ENCODE data around the gene ARID3A. TPM values are rescaled to one million over a fixed set of nuclear protein-coding genes. Genes with fewer than 3 reads are reported as not detected.
A peak's percentile ranks its signal among the peaks of the same experiment; 100 is the strongest.

The ARID3A gene
- total RNA-seq, 1 experiment from 2014 or later = 28.9 TPM

DNA sequence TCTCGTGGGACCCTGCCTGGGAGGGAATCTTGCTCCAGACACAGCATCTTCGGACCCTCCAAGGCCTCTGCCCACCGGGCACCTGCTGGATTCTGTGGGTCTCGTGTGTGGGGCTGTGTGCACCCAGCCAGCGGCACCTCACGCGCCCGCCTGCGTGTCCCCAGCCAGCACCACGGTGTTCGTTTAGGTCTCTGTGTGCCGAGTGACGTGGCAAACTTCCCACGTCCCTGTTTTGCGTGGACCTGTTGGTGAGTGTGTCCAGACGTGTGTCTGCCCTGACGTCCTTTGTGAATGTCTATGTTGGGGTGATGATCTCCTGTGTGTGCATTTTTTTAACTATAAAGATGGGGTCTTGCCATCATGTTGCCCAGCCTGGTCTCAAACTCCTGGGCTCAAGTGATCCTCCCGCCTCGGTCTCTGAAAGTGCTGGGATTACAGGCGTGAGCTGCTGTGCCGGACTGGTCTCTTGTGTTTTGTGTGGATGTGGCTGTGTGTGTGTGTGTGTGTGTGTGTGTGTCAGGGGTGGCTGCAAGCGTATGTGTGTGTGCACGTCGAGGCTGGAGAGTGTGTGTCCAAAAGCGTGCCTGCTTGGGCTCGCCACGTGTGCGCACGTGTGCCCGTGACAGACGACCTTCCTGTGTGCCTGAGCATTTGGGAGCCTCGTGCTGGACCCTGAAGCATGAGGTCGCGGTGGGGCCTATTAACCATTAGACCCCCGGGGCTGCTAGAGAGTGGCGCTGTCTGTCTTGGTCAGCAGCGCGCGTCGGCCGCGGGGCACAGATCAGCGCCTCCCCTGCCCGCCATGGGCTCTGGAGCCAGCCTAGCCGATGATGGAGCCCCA is 15.7 kb downstream of the ARID3A start:
- intact Hi-C loops (cut with micrococcal nuclease; ENCODE audit: unreplicated experiment) = no loop called here
- CTCF ChIA-PET = no interaction called here
- in situ Hi-C loops (cut with HindIII; ENCODE audit: low pct_unique_long_range_greater_than_20kb, low sequenced_read_pairs) = no loop called here

DNA sequence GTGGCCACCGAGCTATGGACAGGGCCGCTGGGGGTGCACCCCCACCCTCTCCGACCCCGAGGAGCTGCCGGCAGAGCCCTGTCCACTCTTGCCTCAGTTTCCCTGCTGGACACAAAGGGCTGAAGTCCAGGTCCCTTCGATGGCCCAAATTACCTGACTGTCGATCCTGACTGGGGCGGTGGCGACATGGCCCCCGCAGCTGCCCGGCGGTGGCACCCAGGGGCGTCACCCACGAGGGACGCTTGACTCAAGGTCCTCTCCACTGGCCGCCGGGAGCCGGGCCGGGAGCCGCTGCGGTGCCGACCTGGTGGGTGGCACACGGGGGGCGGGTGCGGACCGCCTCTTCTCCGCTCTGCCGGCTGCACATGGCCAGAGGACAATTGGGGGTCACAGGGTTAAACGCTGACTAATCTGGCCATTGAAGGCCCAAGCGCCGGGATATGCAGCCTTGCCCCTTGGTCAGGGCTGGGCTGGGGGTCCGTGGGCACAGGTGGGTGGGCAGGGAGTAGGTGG is 16.4 kb downstream of the ARID3A start:
- Histone ChIP-seq H3K9me3 (ENCODE audit: control insufficient read depth, insufficient read depth, low read depth, low read length) (no peaks in the 10 kb centered on the region), H3K36me3 (ENCODE audit: control insufficient read depth, insufficient read depth, low read length) (no peaks in the 10 kb centered on the region), H3K27me3 (ENCODE audit: control insufficient read depth, insufficient read depth, low read length) (no peaks in the 10 kb centered on the region), H3K4me3 (ENCODE audit: low read depth in 2 of 2, low read length in 2 of 2) (no peak overlapping the region), H3K4me1 (ENCODE audit: control insufficient read depth, insufficient read depth, low read length) (peaks cover 5% of the 10 kb centered on the region), H3K27ac (ENCODE audit: low read length) (no peak overlapping the region)
- BruUV-seq (replicated peaks) = no TSS peak
- no peak for ATAC-seq
- ChIA-PET CTCF (no interaction called here), POLR2A (no interaction called here)
- in situ Hi-C loops (cut with HindIII; ENCODE audit: low pct_unique_long_range_greater_than_20kb, low sequenced_read_pairs) (no loop called here), intact Hi-C loops (cut with micrococcal nuclease; ENCODE audit: unreplicated experiment) (no loop called here)
- no peak for DNase-seq (ENCODE audit: low read depth, low spot score)
- TF ChIP-seq POLR2AphosphoS5 (IDR thresholded peaks at IDR 0.05; ENCODE audit: low read depth, low read length) (no peak), SIN3A (IDR thresholded peaks at IDR 0.05; ENCODE audit: borderline replicate concordance, insufficient read depth, low read depth, low read length) (no peak), TCF7L2 (IDR thresholded peaks at IDR 0.05; ENCODE audit: low read depth, low read length) (no peak)
- TF ChIP-seq, protein P1, sequence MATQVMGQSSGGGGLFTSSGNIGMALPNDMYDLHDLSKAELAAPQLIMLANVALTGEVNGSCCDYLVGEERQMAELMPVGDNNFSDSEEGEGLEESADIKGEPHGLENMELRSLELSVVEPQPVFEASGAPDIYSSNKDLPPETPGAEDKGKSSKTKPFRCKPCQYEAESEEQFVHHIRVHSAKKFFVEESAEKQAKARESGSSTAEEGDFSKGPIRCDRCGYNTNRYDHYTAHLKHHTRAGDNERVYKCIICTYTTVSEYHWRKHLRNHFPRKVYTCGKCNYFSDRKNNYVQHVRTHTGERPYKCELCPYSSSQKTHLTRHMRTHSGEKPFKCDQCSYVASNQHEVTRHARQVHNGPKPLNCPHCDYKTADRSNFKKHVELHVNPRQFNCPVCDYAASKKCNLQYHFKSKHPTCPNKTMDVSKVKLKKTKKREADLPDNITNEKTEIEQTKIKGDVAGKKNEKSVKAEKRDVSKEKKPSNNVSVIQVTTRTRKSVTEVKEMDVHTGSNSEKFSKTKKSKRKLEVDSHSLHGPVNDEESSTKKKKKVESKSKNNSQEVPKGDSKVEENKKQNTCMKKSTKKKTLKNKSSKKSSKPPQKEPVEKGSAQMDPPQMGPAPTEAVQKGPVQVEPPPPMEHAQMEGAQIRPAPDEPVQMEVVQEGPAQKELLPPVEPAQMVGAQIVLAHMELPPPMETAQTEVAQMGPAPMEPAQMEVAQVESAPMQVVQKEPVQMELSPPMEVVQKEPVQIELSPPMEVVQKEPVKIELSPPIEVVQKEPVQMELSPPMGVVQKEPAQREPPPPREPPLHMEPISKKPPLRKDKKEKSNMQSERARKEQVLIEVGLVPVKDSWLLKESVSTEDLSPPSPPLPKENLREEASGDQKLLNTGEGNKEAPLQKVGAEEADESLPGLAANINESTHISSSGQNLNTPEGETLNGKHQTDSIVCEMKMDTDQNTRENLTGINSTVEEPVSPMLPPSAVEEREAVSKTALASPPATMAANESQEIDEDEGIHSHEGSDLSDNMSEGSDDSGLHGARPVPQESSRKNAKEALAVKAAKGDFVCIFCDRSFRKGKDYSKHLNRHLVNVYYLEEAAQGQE (IDR thresholded peaks at IDR 0.05; ENCODE audit: insufficient read depth in 1 of 2, low read depth in 2 of 2, low read length in 1 of 2) = no peak
- TF ChIP-seq, protein P2, sequence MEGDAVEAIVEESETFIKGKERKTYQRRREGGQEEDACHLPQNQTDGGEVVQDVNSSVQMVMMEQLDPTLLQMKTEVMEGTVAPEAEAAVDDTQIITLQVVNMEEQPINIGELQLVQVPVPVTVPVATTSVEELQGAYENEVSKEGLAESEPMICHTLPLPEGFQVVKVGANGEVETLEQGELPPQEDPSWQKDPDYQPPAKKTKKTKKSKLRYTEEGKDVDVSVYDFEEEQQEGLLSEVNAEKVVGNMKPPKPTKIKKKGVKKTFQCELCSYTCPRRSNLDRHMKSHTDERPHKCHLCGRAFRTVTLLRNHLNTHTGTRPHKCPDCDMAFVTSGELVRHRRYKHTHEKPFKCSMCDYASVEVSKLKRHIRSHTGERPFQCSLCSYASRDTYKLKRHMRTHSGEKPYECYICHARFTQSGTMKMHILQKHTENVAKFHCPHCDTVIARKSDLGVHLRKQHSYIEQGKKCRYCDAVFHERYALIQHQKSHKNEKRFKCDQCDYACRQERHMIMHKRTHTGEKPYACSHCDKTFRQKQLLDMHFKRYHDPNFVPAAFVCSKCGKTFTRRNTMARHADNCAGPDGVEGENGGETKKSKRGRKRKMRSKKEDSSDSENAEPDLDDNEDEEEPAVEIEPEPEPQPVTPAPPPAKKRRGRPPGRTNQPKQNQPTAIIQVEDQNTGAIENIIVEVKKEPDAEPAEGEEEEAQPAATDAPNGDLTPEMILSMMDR (IDR thresholded peaks at IDR 0.05) = no peak

More for the DNA sequence above, 15.7 kb downstream of the ARID3A start:
- no peaks in the 10 kb centered on the region for H3K27me3 ChIP-seq (ENCODE audit: control insufficient read depth, insufficient read depth, low read length)
- no peak for DNase-seq (ENCODE audit: low read depth, low spot score)
- no peaks in the 10 kb centered on the region for H3K36me3 ChIP-seq (ENCODE audit: control insufficient read depth, insufficient read depth, low read length)
- 0 out of 2 replicates have a peak overlapping the region, but pooled peaks have one; percentile 26 for H3K27ac ChIP-seq (ENCODE audit: low read length)
- POLR2A ChIA-PET = no interaction called here
- peaks cover 5% of the 10 kb centered on the region for H3K4me1 ChIP-seq (ENCODE audit: control insufficient read depth, insufficient read depth, low read length)
- ATAC-seq = peak; percentile 9; the same call in 1 of the 2 replicates
- H3K4me3 ChIP-seq (ENCODE audit: low read depth in 2 of 2, low read length in 2 of 2) = peak overlapping the region in 1 of 2 experiments; percentile 24; a peak in 2 of 4 replicates
- TF ChIP-seq, protein P2 (IDR thresholded peaks at IDR 0.05) = no peak
- TF ChIP-seq SIN3A (IDR thresholded peaks at IDR 0.05; ENCODE audit: borderline replicate concordance, insufficient read depth, low read depth, low read length) (no peak), TCF7L2 (IDR thresholded peaks at IDR 0.05; ENCODE audit: low read depth, low read length) (no peak)
- BruUV-seq (replicated peaks) = no TSS peak
- no peaks in the 10 kb centered on the region for H3K9me3 ChIP-seq (ENCODE audit: control insufficient read depth, insufficient read depth, low read depth, low read length)

All from Panc1 (cell line).